SK-N-MC (cell line): ENCODE results near the gene ANKRD40CL.
A peak's percentile ranks its signal among the peaks of the same experiment; 100 is the strongest.

Experiments used
- EZH2 ChIP-seq: fragments of 200-600 bp; sonication (generic); IDR thresholded peaks from one replicate; pipeline ENCODE4 v1.6.1; 2017; ENCODE audit warnings: antibody characterized with exemption
- POLR2AphosphoS5 ChIP-seq: IDR thresholded peaks from 2 replicates; pipeline ENCODE4 v1.6.1; 2012; ENCODE audit warnings: mild to moderate bottlenecking, low read depth, low read length, borderline replicate concordance

- TF ChIP-seq EZH2 (no peak), POLR2AphosphoS5 (peak; percentile 95)
Measured at GRCh38 chr17:50719144-50719923, 48.0 kb downstream of the ANKRD40CL start, which contains the start of gene LUC7L3.
